CD14-positive monocyte (primary cell): ENCODE measurements around the gene LAMB2. TPM values are rescaled to one million over a fixed set of nuclear protein-coding genes. Genes with fewer than 3 reads are reported as not detected.
A peak's percentile ranks its signal among the peaks of the same experiment; 100 is the strongest.

Experiments used
- DNase-seq, 3 donors: peaks; one replicate each; pipeline ENCODE4 v3.0.0-alpha.2; 2011 to 2022
- H2AFZ ChIP-seq: 2 replicates; pipeline ENCODE4 v1.6.0; 2012; ENCODE audit warnings: mild to moderate bottlenecking, low read depth, low read length, inconsistent platforms; ENCODE audit not compliant: insufficient read depth, poor library complexity, severe bottlenecking
- H3K27ac ChIP-seq, 2 donors: 1 replicate in 1 of 2; 2 replicates in 1 of 2; pipeline ENCODE4 v1.5.1; 2012 to 2013; ENCODE audit warnings: low read length in 2 of 2, control low read depth in 1 of 2, inconsistent platforms in 1 of 2, low read depth in 1 of 2, mild to moderate bottlenecking in 1 of 2
- H3K27me3 ChIP-seq, 2 donors: one replicate each; pipeline versions ENCODE4 v1.6.0 to v1.6.1; 2011 to 2013; ENCODE audit warnings: low read length in 2 of 2; ENCODE audit not compliant: control insufficient read depth in 2 of 2, insufficient read depth in 2 of 2
- H3K36me3 ChIP-seq, 2 donors: replicated peaks in 1 of 2; 1 replicate in 1 of 2; 2 replicates in 1 of 2; pipeline versions ENCODE4 v1.5.1 to v1.6.1; 2012 to 2013; ENCODE audit warnings: low read length in 2 of 2, control low read depth in 1 of 2, inconsistent platforms in 1 of 2, mild to moderate bottlenecking in 1 of 2; ENCODE audit not compliant: insufficient read depth in 2 of 2, control insufficient read depth in 1 of 2
- H3K4me1 ChIP-seq, 2 donors: 1 replicate in 1 of 2; 2 replicates in 1 of 2; pipeline versions ENCODE4 v1.5.1 to v1.6.1; 2012 to 2013; ENCODE audit warnings: low read length in 2 of 2, control low read depth in 1 of 2, inconsistent platforms in 1 of 2, mild to moderate bottlenecking in 1 of 2, moderate library complexity in 1 of 2; ENCODE audit not compliant: insufficient read depth in 2 of 2, control insufficient read depth in 1 of 2
- H3K4me2 ChIP-seq: replicated peaks from 2 replicates; pipeline ENCODE3; 2012; ENCODE audit warnings: low read length, moderate library complexity, mild to moderate bottlenecking; ENCODE audit not compliant: poor library complexity, severe bottlenecking; ENCODE audit errors: extremely low read depth
- H3K4me3 ChIP-seq, 3 experiments: fragments of 200-600 bp in 1 of 3; sonication (generic) in 1 of 3; replicated peaks in 1 of 3; 1 replicate in 2 of 3; 2 replicates in 1 of 3; pipeline ENCODE4 v1.5.1; 2011 to 2013; ENCODE audit warnings: low read length in 3 of 3, mild to moderate bottlenecking in 3 of 3, control low read depth in 2 of 3, low read depth in 2 of 3, inconsistent platforms in 1 of 3, moderate library complexity in 1 of 3
- H3K79me2 ChIP-seq: 2 replicates; pipeline ENCODE4 v1.6.0; 2012; ENCODE audit warnings: mild to moderate bottlenecking, control low read depth, inconsistent platforms, low read length, moderate library complexity; ENCODE audit not compliant: insufficient read depth
- H3K9ac ChIP-seq: 2 replicates; pipeline ENCODE4 v1.6.0; 2017; ENCODE audit warnings: low read length, mild to moderate bottlenecking; ENCODE audit not compliant: insufficient read depth, poor library complexity, severe bottlenecking
- H3K9me3 ChIP-seq, 2 donors: replicated peaks in 1 of 2; 1 replicate in 1 of 2; 2 replicates in 1 of 2; pipeline versions ENCODE4 v1.5.1 to v1.6.1; 2012 to 2013; ENCODE audit warnings: low read length in 2 of 2, control low read depth in 1 of 2; ENCODE audit not compliant: control insufficient read depth in 1 of 2, insufficient read depth in 1 of 2
- H4K20me1 ChIP-seq: 2 replicates; pipeline ENCODE4 v1.6.0; 2012; ENCODE audit warnings: mild to moderate bottlenecking, low read length, control low read depth, moderate library complexity; ENCODE audit not compliant: insufficient read depth
- H3K27ac Mint-ChIP-seq, 7 donors: one replicate each; pipeline ENCODE4 v1.8.0; 2020; ENCODE audit warnings: mild to moderate bottlenecking in 7 of 7, mixed read lengths in 7 of 7, moderate library complexity in 6 of 7, inconsistent platforms in 2 of 7
- H3K27me3 Mint-ChIP-seq, 3 donors: one replicate each; pipeline ENCODE4 v1.8.0; 2021 to 2022; ENCODE audit warnings: low read depth in 3 of 3, mild to moderate bottlenecking in 3 of 3, mixed read lengths in 3 of 3, moderate library complexity in 3 of 3, inconsistent platforms in 1 of 3
- H3K36me3 Mint-ChIP-seq, 2 donors: one replicate each; pipeline ENCODE4 v1.8.0; 2020; ENCODE audit warnings: mixed read lengths in 2 of 2, inconsistent platforms in 1 of 2, mild to moderate bottlenecking in 1 of 2
- H3K4me1 Mint-ChIP-seq: one replicate; pipeline ENCODE4 v1.8.0; 2020; ENCODE audit warnings: mild to moderate bottlenecking, mixed read lengths
- H3K4me3 Mint-ChIP-seq, 2 donors: one replicate each; pipeline ENCODE4 v1.8.0; 2020; ENCODE audit warnings: mild to moderate bottlenecking in 2 of 2, mixed read lengths in 2 of 2, moderate library complexity in 1 of 2
- H3K9me3 Mint-ChIP-seq, 7 donors: one replicate each; pipeline ENCODE4 v1.8.0; 2020 to 2022; ENCODE audit warnings: mixed read lengths in 7 of 7, mild to moderate bottlenecking in 6 of 7, moderate library complexity in 6 of 7, inconsistent platforms in 2 of 7
- CTCF ChIP-seq: fragments of 200-600 bp; IDR thresholded peaks from one replicate; pipeline ENCODE4 v1.8.0; 2022; ENCODE audit warnings: antibody characterized with exemption, mild to moderate bottlenecking
- WGBS: methylation state at CpG from one replicate; pipeline ENCODE4 v1.1.5; 2013; ENCODE audit warnings: missing lambda C conversion rate; ENCODE audit not compliant: insufficient coverage; 5-methylcytosine and 5-hydroxymethylcytosine counted together
- intact Hi-C, 2 donors: fragments of 100-400 bp; cut with micrococcal nuclease; formaldehyde crosslinking; loops; one replicate each; pipeline versions ENCODE4 v1.15.0 to v1.15.1; 2023
- polyA plus RNA-seq, 3 donors: library from polyadenylated mRNA; depleted of rRNA in 1 of 3; unstranded in 2 of 3; stranded (reverse) in 1 of 3; fragments of 300-500 nt in 2 of 3; fragments of >200 nt in 1 of 3; fragmentation: Illumina TruSeq in 2 of 3; gene quantifications; 1 replicate in 2 of 3; 2 replicates in 1 of 3; pipeline ENCODE4 v1.2.3, GENCODE V29; 2012 to 2021

LAMB2 gene
- polyA plus RNA-seq, 3 donors: 4.0 to 59.3 (median 7.6) TPM

GRCh38 chr3:49131576-49131975, 1.3 kb downstream of the LAMB2 start:
- 100% methylated on average over 5 of the region's 6 CpGs for WGBS
- no peaks in the 10 kb centered on the region for H3K9me3 ChIP-seq
- H3K9ac ChIP-seq: no peak overlapping the region
- no peak overlapping the region for H2AFZ ChIP-seq
- no peaks in the 10 kb centered on the region for H3K27me3 ChIP-seq
- intact Hi-C loops: loop anchor here in 1 of 2 donors (10.0 kb wide), 1 partner anchor 147 kb away; no protein-coding TSS in a partner anchor
- TF ChIP-seq CTCF: no peak
- peaks cover 0 to 3% (median 0%) of the 10 kb centered on the region in 7 donors for H3K9me3 Mint-ChIP-seq
- peaks cover 29% of the 10 kb centered on the region for H3K4me1 Mint-ChIP-seq
- H3K4me2 ChIP-seq: no peak overlapping the region
- peak overlapping the region in 1 of 2 donors; percentile 92 for H3K4me3 Mint-ChIP-seq
- no peak overlapping the region for H3K4me3 ChIP-seq
- H3K36me3 Mint-ChIP-seq: peaks cover 0 to 2% of the 10 kb centered on the region in 2 donors
- no peaks in the 10 kb centered on the region for H3K36me3 ChIP-seq
- no peak for DNase-seq
- H3K4me1 ChIP-seq: peaks cover 14 to 20% of the 10 kb centered on the region in 2 donors
- no peak overlapping the region for H3K27ac ChIP-seq
- H4K20me1 ChIP-seq: no peaks in the 10 kb centered on the region
- peaks cover 0 to 3% (median 2%) of the 10 kb centered on the region in 3 donors for H3K27me3 Mint-ChIP-seq
- peak overlapping the region in 2 of 7 donors; percentile 38 to 77 for H3K27ac Mint-ChIP-seq
- H3K79me2 ChIP-seq: no peaks in the 10 kb centered on the region

- intact Hi-C loops: loop anchor here in 1 of 2 donors (10.0 kb wide), 1 partner anchor 146 kb away; no protein-coding TSS in a partner anchor
- H3K9me3 ChIP-seq: no peaks in the 10 kb centered on the region
- H3K79me2 ChIP-seq: no peaks in the 10 kb centered on the region
- DNase-seq: no peak
- no peak overlapping the region for H3K9ac ChIP-seq
- H3K9me3 Mint-ChIP-seq: peaks cover 0 to 3% (median 0%) of the 10 kb centered on the region in 7 donors
- H3K4me2 ChIP-seq: no peak overlapping the region
- H3K4me3 Mint-ChIP-seq: no peak overlapping the region
- H4K20me1 ChIP-seq: no peaks in the 10 kb centered on the region
- 98% methylated on average over 8 of the region's 12 CpGs for WGBS
- peaks cover 29% of the 10 kb centered on the region for H3K4me1 Mint-ChIP-seq
- no peak for TF ChIP-seq CTCF
- H3K27ac ChIP-seq: no peak overlapping the region
- H3K27me3 ChIP-seq: no peaks in the 10 kb centered on the region
- H3K36me3 ChIP-seq: no peaks in the 10 kb centered on the region
- H2AFZ ChIP-seq: no peak overlapping the region
- peaks cover 0 to 2% of the 10 kb centered on the region in 2 donors for H3K36me3 Mint-ChIP-seq
- peaks cover 14 to 20% of the 10 kb centered on the region in 2 donors for H3K4me1 ChIP-seq
- no peak overlapping the region for H3K27ac Mint-ChIP-seq
- H3K4me3 ChIP-seq: no peak overlapping the region
- H3K27me3 Mint-ChIP-seq: peaks cover 0 to 3% (median 2%) of the 10 kb centered on the region in 3 donors
Observed at GRCh38 chr3:49131040-49131439, 1.8 kb downstream of the LAMB2 start.
